ENCODE data around the gene RBFOX2.

GRCh38 chr22:35904752-35905151 lies 123.9 kb downstream of the RBFOX2 start:
- TF ChIP-seq CTCF (IDR thresholded peaks at IDR 0.05; ENCODE audit: extremely low read depth in 1 of 2, insufficient read depth in 1 of 2, low read depth in 1 of 2, low read length in 2 of 2): no peak
- no peak for TF ChIP-seq POLR2A (IDR thresholded peaks at IDR 0.05; ENCODE audit: low read depth, low read length)
- no peak for TF ChIP-seq MAX (IDR thresholded peaks at IDR 0.05; ENCODE audit: insufficient read depth, insufficient read length)
- TF ChIP-seq POLR2AphosphoS5 (IDR thresholded peaks at IDR 0.05; ENCODE audit: insufficient read depth, low read depth, low read length): no peak
- no peak for TF ChIP-seq JUN (IDR thresholded peaks at IDR 0.05; ENCODE audit: borderline replicate concordance, insufficient read depth, insufficient read length, low read depth)
- TF ChIP-seq EZH2 (IDR thresholded peaks at IDR 0.05; ENCODE audit: borderline replicate concordance, low read depth, low read length, severe bottlenecking): no peak
